HCT116 (cell line): ENCODE measurements around the gene TSKU. TPM values are rescaled to one million over a fixed set of nuclear protein-coding genes. Genes with fewer than 3 reads are reported as not detected.

Source experiments
- ATAC-seq: fragments of 200-7000 bp; cut with Tn5 transposase; 2 replicates; pipeline ENCODE4 v1.9.1; 2020; ENCODE audit warnings: mild to moderate bottlenecking, moderate library complexity
- BruUV-seq: library from RNA; stranded (reverse); fragments of 400-500 nt; replicated peaks from 2 replicates; lab custom pipeline; 2021; lab: Mats Ljungman, UMichigan
- CTCF ChIA-PET: fragments of 300-600 bp; sonication (Branson Sonifier 250); formaldehyde crosslinking; loops from one replicate; lab custom pipeline; 2021; ENCODE audit warnings: antibody characterized with exemption; lab: Charles Lee
- POLR2A ChIA-PET: fragments of 300-600, 350-600 bp; sonication (Branson Sonifier 250); formaldehyde crosslinking; loops from one replicate; lab custom pipeline; 2021; ENCODE audit warnings: antibody characterized with exemption; lab: Charles Lee
- RAD21 ChIA-PET, 2 experiments: fragments of 300-600 bp; sonication (Branson Sonifier 250); formaldehyde crosslinking; loops; one replicate each; lab custom pipeline; 2023; ENCODE audit warnings: low total read pairs in 2 of 2; ENCODE audit not compliant: uncharacterized antibody in 2 of 2, unreplicated experiment in 2 of 2, low non-redundant PET in 1 of 2; lab: Charles Lee
- DNase-seq: peaks from one replicate; pipeline ENCODE4 v3.0.0-alpha.2; 2010; ENCODE audit warnings: low read depth, low spot score
- H2AFZ ChIP-seq: fragments of 200-600 bp; shearing (Covaris generic), sonication (generic); 2 replicates; pipeline ENCODE4 v1.6.1; 2017; ENCODE audit warnings: low read depth, mixed run types, mixed read lengths, antibody characterized with exemption, low read length; ENCODE audit not compliant: poor library complexity, severe bottlenecking
- H3K27ac ChIP-seq: 2 replicates; pipeline ENCODE4 v1.5.1; 2012; ENCODE audit warnings: low read depth, low read length
- H3K27me3 ChIP-seq: fragments of 200-600 bp; sonication (generic); 2 replicates; pipeline ENCODE4 v1.6.1; 2016; ENCODE audit warnings: mixed run types, low read length, mixed read lengths; ENCODE audit not compliant: insufficient read depth
- H3K36me3 ChIP-seq, 2 experiments: fragments of 200-500 bp in 1 of 2; fragments of 200-600 bp in 1 of 2; sonication (Bioruptor generic) in 1 of 2; sonication (generic) in 1 of 2; 2 replicates each; pipeline versions ENCODE4 v1.5.1 to v1.6.1; 2014 to 2016; ENCODE audit warnings: low read length in 2 of 2, inconsistent platforms in 1 of 2, mixed read lengths in 1 of 2, mixed run types in 1 of 2; ENCODE audit not compliant: insufficient read depth in 2 of 2, control insufficient read depth in 1 of 2
- H3K4me1 ChIP-seq, 2 experiments: fragments of 200-600 bp in 1 of 2; sonication (generic) in 1 of 2; 2 replicates each; pipeline versions ENCODE4 v1.5.1 to v1.6.1; 2012 to 2017; ENCODE audit warnings: low read length in 2 of 2, inconsistent platforms in 1 of 2, mild to moderate bottlenecking in 1 of 2, mixed read lengths in 1 of 2, mixed run types in 1 of 2, moderate library complexity in 1 of 2; ENCODE audit not compliant: insufficient read depth in 2 of 2, control insufficient read depth in 1 of 2
- H3K4me2 ChIP-seq: fragments of 200-600 bp; sonication (generic); 2 replicates; pipeline ENCODE4 v1.6.1; 2017; ENCODE audit warnings: mixed run types, low read length, mixed read lengths
- H3K4me3 ChIP-seq, 2 experiments: fragments of 200-600 bp in 1 of 2; sonication (generic) in 1 of 2; replicated peaks in 1 of 2; 2 replicates each; pipeline ENCODE4 v1.5.1; 2011 to 2016; ENCODE audit warnings: low read length in 2 of 2, control low read depth in 1 of 2, low read depth in 1 of 2, mild to moderate bottlenecking in 1 of 2, mixed read lengths in 1 of 2, mixed run types in 1 of 2
- H3K79me2 ChIP-seq: fragments of 200-600 bp; sonication (generic); 2 replicates; pipeline ENCODE4 v1.6.1; 2017; ENCODE audit warnings: mild to moderate bottlenecking, mixed run types, low read length, moderate library complexity, mixed read lengths; ENCODE audit not compliant: insufficient read depth
- H3K9ac ChIP-seq: fragments of 200-600 bp; sonication (generic); 2 replicates; pipeline ENCODE4 v1.6.1; 2016; ENCODE audit warnings: low read length, mixed read lengths
- H3K9me2 ChIP-seq: fragments of 200-600 bp; sonication (generic), shearing (Covaris generic); 2 replicates; pipeline ENCODE4 v1.6.1; 2017; ENCODE audit warnings: mixed run types, mild to moderate bottlenecking, moderate library complexity; ENCODE audit not compliant: insufficient read depth
- H3K9me3 ChIP-seq, 2 experiments: fragments of 200-500 bp in 1 of 2; fragments of 200-600 bp in 1 of 2; sonication (Bioruptor generic) in 1 of 2; sonication (generic) in 1 of 2; 2 replicates each; pipeline ENCODE4 v1.6.1; 2014 to 2017; ENCODE audit warnings: low read length in 2 of 2, mixed read lengths in 2 of 2, inconsistent platforms in 1 of 2, low read depth in 1 of 2, mild to moderate bottlenecking in 1 of 2, mixed run types in 1 of 2, moderate library complexity in 1 of 2; ENCODE audit not compliant: control insufficient read depth in 1 of 2, insufficient read depth in 1 of 2
- H4K20me1 ChIP-seq: fragments of 200-600 bp; sonication (generic), shearing (Covaris generic); 2 replicates; pipeline ENCODE4 v1.6.1; 2017; ENCODE audit warnings: mixed run types, mild to moderate bottlenecking, moderate library complexity; ENCODE audit not compliant: insufficient read depth
- ATF3 ChIP-seq: IDR thresholded peaks from 2 replicates; pipeline ENCODE4 v1.6.1; 2012
- CTCF ChIP-seq, 3 experiments: fragments of 200-600 bp in 1 of 3; sonication (generic) in 1 of 3; IDR thresholded peaks in 2 of 3; conservative IDR thresholded peaks in 1 of 3; 2 replicates each; pipeline ENCODE4 v1.5.1; 2012 to 2017; ENCODE audit warnings: low read depth in 2 of 3, low read length in 2 of 3, antibody characterized with exemption in 1 of 3, borderline replicate concordance in 1 of 3, control low read depth in 1 of 3, mild to moderate bottlenecking in 1 of 3, mixed read lengths in 1 of 3, mixed run types in 1 of 3, moderate library complexity in 1 of 3; ENCODE audit not compliant: insufficient read depth in 1 of 3
- EZH2 ChIP-seq: fragments of 200-600 bp; sonication (generic); IDR thresholded peaks from 2 replicates; pipeline ENCODE4 v1.6.1; 2017; ENCODE audit warnings: antibody characterized with exemption, mixed run types
- EZH2phosphoT487 ChIP-seq: fragments of 200-600 bp; IDR thresholded peaks from 2 replicates; pipeline ENCODE4 v1.6.1; 2018; ENCODE audit warnings: antibody characterized with exemption, borderline replicate concordance
- FOSL1 ChIP-seq: IDR thresholded peaks from 2 replicates; pipeline ENCODE4 v1.6.1; 2012; ENCODE audit warnings: low read depth
- JUND ChIP-seq: IDR thresholded peaks from 2 replicates; pipeline ENCODE4 v1.6.1; 2012
- MAX ChIP-seq: IDR thresholded peaks from 2 replicates; pipeline ENCODE4 v1.6.1; 2012
- POLR2A ChIP-seq: IDR thresholded peaks from 2 replicates; pipeline ENCODE4 v1.7.0; 2011; ENCODE audit warnings: borderline replicate concordance; ENCODE audit not compliant: insufficient read depth, insufficient read length; ENCODE audit errors: extremely low read depth
- POLR2AphosphoS5 ChIP-seq: IDR thresholded peaks from 2 replicates; pipeline ENCODE4 v1.6.1; 2011; ENCODE audit warnings: mild to moderate bottlenecking, low read depth, low read length, moderate library complexity
- SIN3A ChIP-seq: IDR thresholded peaks from 2 replicates; pipeline ENCODE4 v1.6.1; 2012; ENCODE audit warnings: low read depth
- SP1 ChIP-seq: IDR thresholded peaks from 2 replicates; pipeline ENCODE4 v1.6.1; 2012; ENCODE audit warnings: low read depth
- ZFX ChIP-seq: fragments of 450-650 bp; IDR thresholded peaks from 2 replicates; pipeline ENCODE4 v1.6.1; 2017
- ZNF274 ChIP-seq: fragments of 200-500 bp; sonication (Bioruptor generic); IDR thresholded peaks from 2 replicates; pipeline ENCODE4 v1.6.1; 2014; ENCODE audit warnings: mild to moderate bottlenecking, low read depth, low read length, inconsistent platforms
- intact Hi-C: fragments of 100-400 bp; cut with micrococcal nuclease; formaldehyde crosslinking; loops from 2 replicates; pipeline ENCODE4 v1.10.0; 2022
- total RNA-seq: library from RNA; stranded (reverse); gene quantifications from one replicate; pipeline ENCODE4 v1.2.1, GENCODE V29; 2021; ENCODE audit not compliant: unreplicated experiment

TSKU gene
- total RNA-seq, 1 experiment from 2014 or later: 21.9 TPM

GRCh38 chr11:76742902-76743301, 40.3 kb upstream of the TSKU start (continued):
- TF ChIP-seq CTCF (IDR thresholded peaks at IDR 0.05 in 2 of 3, conservative IDR thresholded peaks at IDR 0.05 in 1 of 3; ENCODE audit: borderline replicate concordance in 1 of 3, insufficient read depth in 1 of 3, low read depth in 2 of 3, low read length in 2 of 3) (no peak), JUND (no peak)

GRCh38 chr11:76744186-76745043, 38.7 kb upstream of the TSKU start:
- no peaks in the 10 kb centered on the region for H3K36me3 ChIP-seq
- RAD21 ChIA-PET: no interaction called here
- no TSS peak for BruUV-seq
- H3K9me3 ChIP-seq: no peaks in the 10 kb centered on the region
- no peaks in the 10 kb centered on the region for H3K79me2 ChIP-seq
- H3K9me2 ChIP-seq: no peaks in the 10 kb centered on the region
- no peak overlapping the region for H3K4me3 ChIP-seq
- intact Hi-C loops: loop anchor here (5.0 kb wide), 1 partner anchor 38 kb away; the partner anchor contains the start of gene TSKU
- H4K20me1 ChIP-seq: no peaks in the 10 kb centered on the region
- no peak overlapping the region for H3K9ac ChIP-seq
- TF ChIP-seq CTCF (IDR thresholded peaks at IDR 0.05 in 2 of 3, conservative IDR thresholded peaks at IDR 0.05 in 1 of 3; ENCODE audit: borderline replicate concordance in 1 of 3, insufficient read depth in 1 of 3, low read depth in 2 of 3, low read length in 2 of 3): no peak
- TF ChIP-seq SIN3A: no peak
- no peak for TF ChIP-seq JUND
- no peak for TF ChIP-seq MAX
- TF ChIP-seq EZH2: no peak
- TF ChIP-seq POLR2A: no peak
- TF ChIP-seq SP1: no peak
- no peak for TF ChIP-seq EZH2phosphoT487
- TF ChIP-seq FOSL1: no peak
- TF ChIP-seq ZFX: no peak
- TF ChIP-seq ATF3: no peak
- TF ChIP-seq ZNF274: no peak
- TF ChIP-seq POLR2AphosphoS5: no peak
- no peak for ATAC-seq
- no peaks in the 10 kb centered on the region for H3K27me3 ChIP-seq
- DNase-seq: no peak
- no peak overlapping the region for H3K4me2 ChIP-seq
- no peak overlapping the region for H3K27ac ChIP-seq
- POLR2A ChIA-PET: no interaction called here
- no peak overlapping the region for H2AFZ ChIP-seq
- H3K4me1 ChIP-seq: peaks cover 0 to 6% of the 10 kb centered on the region in 2 experiments; a peak in 2 of 4 replicates
- CTCF ChIA-PET: interaction anchor here (1.3 to 1.6 kb wide), 2 partner anchors 10 to 63 kb away, joined by 3 read pairs; no protein-coding TSS in a partner anchor
